GM15510 (cell line): ENCODE data around the gene CTDSPL2.

Experiments used
- POLR2A ChIP-seq: IDR thresholded peaks from 3 replicates; pipeline ENCODE4 v1.6.1; 2011; ENCODE audit warnings: borderline replicate concordance; ENCODE audit not compliant: insufficient read length; ENCODE audit errors: extremely low read depth

CTDSPL2 gene

GRCh38 chr15:44530653-44531052, 103.2 kb downstream of the CTDSPL2 start:
- no peak for TF ChIP-seq POLR2A

DNA sequence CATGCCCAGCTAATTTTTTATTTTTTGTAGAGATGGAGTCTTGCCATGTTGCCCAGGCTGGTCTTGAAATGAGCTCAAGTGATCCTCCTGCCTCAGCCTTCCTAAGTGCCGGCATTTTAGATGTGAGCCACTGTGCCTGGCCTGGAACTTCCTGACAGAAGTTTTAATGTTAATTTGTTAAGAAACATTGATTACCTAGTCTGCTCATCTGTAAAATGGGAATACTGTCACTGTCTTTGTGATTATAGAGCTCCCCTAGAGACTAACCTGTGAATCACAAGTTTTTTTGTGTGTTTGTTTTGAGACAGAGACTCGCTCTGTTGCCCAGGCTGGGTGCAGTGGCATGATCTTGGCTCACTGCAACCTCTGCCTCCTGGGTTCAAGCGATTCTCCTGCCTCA, 105.3 kb downstream of the CTDSPL2 start:
- no peak for TF ChIP-seq POLR2A

DNA sequence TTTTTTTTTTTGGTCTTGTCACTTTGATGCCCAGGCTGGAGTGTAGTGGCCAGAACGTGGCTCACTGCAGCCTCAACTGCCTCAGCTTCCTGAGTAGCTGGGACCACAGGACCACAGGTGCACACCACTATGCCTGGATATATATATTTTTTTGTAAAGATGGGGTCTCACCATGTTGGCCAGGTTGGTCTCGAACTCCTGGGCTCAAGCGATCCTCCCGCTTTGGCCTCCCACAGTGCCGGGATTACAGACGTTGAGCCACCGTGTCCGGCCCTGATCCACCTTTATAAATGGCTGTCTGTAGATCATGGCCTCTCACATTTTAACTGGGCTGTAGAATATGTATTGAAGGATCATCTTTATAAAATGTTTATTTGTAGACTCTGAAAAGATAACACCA, 107.7 kb downstream of the CTDSPL2 start:
- TF ChIP-seq POLR2A, result no peak

DNA sequence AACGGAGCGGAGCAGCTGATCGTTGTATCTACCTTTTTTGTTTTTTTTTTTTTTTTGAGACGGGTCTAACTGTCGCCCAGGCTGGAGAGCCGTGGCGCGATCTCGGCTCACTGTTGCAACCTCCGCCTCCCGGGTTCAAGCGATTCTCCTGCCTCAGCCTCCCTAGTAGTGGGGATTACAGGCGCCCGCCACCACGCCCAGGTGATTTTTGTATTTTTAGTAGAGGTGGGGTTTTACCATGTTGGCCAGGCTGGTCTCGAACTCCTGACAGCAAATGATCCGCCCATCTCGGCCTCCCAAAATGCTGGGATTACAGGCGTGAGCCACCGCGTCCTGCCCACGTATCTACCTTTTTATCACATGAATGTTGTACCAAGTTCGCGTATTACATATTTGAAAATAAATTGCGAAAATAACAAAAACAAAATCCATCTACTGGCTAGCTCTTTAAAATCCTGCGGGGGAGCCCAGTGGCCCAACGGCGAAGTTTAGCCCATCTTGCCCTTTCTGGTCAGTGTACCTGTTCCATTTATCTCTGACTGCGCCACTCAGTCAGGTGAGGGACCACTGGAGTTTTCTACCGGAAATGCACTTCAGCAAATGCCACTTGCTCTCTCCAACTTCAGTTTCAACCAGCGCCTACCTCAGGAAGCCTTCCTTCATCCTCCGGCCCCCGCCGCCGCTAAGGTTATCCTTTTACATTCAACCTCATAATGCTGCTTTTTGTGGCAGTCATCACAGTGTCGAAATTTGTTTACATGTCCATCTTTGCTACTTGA, 108.3 kb downstream of the CTDSPL2 start:
- no peak for TF ChIP-seq POLR2A

DNA sequence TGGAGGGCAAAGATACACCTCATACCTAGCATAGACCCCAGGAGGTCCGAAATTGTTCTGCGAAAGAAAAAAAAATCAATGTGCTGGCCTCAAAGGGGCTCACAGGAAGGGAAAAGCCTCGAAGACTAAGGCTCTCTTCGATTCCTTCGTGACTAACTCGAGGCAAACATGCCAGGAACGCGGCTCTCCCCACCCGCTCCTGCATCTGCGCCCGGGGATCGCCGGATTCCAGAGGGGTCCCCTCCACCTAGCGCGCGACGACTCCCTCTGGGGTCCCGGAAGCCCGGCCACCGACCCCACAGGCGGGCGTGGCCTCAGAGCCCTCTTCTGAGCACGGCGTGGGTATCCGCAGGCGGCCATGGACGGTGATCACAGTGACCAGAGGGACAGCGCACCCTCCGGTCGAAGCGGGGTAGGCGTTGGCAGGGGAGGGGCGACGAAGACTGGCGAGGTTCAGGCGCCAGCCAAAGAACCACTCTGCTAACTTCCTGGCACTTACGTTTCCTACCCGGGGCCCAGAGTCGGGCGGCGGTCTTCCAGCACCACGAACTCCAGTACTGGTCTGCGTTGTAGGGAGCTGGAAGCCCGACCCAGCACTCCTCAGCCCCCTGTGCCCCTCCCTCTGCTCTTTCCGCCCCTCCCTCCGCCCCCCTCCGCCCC, 109.0 kb downstream of the CTDSPL2 start:
- TF ChIP-seq POLR2A, result no peak

DNA sequence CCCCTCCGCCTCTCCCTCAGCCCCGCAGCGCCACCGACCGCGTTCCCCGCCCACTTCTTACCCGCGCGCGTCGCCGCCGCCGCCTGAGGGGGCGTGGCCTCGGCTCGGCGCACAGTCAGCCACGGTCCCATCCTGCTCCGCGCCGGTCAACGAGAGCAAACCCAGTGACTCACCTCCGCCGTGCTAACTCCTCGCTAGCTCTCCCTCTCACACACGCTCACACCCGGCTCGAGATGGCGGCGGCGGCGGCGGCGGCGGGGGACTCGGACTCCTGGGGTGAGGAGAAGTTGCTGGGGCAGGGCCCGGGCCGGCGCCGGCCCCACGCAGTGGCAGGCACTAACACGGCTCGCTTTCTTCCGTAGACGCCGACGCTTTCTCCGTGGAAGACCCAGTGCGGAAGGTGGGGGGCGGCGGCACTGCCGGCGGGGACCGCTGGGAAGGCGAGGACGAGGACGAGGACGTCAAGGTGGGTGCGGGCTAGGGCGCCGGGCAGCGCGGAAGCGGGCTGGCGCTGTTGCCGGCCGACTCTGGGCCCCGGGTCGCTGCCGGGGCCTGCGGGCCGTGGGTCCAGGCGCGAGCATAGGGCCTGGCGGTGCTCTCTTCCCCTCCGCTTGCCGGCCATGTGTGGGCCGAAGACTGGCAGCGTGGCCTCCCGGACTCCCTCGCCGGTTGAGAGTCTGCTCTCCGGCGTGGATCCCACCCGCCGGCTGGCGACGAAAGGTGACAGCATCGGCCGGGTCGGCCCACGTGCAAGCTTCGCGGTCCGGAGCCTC, 109.7 kb downstream of the CTDSPL2 start, which contains the start of gene EIF3J:
TSS of gene EIF3J (plus strand) at position 186 of the 773 bp plus-strand sequence. CDS start at position 234, 48 bp downstream.
- peak; percentile 96 for TF ChIP-seq POLR2A

GRCh38 chr15:44537735-44538240, 110.4 kb downstream of the CTDSPL2 start:
- no peak for TF ChIP-seq POLR2A

GRCh38 chr15:44541282-44541958, 114.0 kb downstream of the CTDSPL2 start:
- TF ChIP-seq POLR2A, result no peak

- no peak for TF ChIP-seq POLR2A
Measured at GRCh38 chr15:44542596-44542995, 115.2 kb downstream of the CTDSPL2 start.

DNA sequence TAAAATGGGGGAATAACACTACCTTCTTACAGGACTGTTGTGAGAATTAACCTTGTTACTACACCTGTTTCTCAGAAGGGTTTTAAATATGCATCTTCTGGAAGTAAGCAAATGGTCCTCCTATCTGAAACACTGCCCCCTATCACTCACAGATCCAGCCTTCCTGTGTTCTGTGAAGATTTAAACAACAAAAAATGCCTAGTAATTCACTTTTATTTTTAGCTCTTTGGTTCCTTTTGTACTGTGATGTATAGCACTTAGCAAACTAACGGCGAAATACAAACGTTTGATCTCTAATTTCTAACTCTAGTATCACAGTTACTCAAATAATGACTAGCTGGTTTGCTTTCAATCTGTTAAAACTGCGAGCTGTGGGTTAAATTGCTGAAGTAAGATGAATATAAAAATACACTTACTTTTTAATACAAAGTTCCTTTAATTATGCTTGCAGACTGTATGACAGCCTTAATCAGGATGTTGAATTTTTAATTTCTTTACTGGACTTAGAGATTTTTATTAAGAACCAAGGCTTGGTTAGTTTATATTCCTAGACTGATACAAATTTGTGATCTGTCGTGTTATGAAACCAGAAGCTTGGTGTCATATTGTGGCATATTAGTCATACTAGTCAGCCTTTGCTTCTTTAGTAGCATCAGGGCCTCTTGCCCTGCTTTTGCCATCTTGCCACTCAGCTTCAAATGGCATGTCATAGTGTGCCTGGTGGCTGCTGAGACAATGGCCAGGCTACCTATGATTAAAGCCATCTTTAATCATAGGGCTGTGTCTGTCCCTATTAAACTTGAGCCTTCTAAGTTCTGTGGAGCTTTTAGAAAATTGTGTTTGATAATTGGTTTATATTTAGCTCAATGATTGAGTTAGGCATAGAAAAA, 118.7 kb downstream of the CTDSPL2 start:
- no peak for TF ChIP-seq POLR2A

GRCh38 chr15:44550256-44550655, 122.8 kb downstream of the CTDSPL2 start:
- no peak for TF ChIP-seq POLR2A

DNA sequence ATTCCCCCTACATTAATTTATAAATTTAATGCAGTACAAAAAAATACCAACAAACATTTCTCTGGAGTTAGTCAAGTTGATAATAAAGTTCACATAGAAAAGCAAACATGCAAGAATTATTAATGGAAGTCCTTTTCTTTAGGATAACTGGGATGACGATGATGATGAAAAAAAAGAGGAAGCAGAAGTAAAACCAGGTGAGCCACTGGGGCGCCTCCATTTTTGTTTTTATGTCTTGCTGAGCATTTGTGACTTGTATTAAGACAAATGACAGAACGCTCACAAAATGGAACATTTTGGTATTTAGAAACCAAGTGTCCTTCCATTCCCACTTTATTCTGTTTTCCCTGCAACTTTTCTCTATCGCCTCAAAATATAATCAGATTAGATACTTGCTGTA, 123.3 kb downstream of the CTDSPL2 start:
- TF ChIP-seq POLR2A, result no peak

DNA sequence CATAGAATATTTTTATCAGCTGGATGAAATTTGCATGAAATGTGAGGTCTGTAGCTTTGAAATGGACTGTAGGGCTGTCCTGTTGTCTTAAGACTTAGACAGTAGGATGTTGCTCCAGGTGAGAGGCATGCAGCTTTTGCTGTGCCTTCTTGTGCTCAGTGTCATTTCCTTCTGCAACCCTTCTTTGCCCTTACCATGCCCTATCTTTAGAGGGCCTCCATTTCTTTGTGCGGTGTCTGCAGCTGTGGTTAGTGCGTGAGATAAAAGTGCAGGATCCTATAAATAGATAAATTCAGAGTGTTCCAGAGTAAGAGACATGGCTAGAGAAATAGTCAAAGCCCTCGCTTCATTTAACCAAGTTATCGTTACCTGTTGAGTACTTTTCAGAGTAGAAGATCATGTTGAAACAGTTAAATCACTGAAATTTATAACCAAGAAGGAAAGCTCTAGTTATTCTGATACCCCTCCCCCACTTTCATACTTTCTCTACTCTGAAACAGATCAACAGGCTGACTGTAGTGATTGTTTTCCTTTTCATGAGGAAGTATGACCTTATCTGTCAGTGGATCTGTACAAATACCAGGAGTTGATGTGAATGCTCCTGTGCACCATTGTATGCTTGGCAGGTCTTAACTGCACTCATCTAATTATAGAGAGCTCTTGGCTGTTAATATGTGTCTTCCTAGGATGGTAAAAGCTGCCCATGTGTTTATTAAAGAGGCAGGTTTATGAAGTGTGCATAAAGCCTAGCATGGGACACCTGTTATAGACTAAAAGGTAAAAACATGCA, 127.7 kb downstream of the CTDSPL2 start:
- TF ChIP-seq POLR2A, result no peak
